Measurements from ENCODE around the gene SYDE2. TPM values are rescaled to one million over a fixed set of nuclear protein-coding genes. Genes with fewer than 3 reads are reported as not detected.
"Not testable (repeated sequence)": the region's sequence is repeated elsewhere in the genome, so short reads cannot be mapped to it uniquely, and the experiment has no call there.

SYDE2 gene
- polyA plus RNA-seq, 1 donor from 2014 or later, result 1.2 TPM

- Mint-ChIP-seq H3K27ac (no peak overlapping the region), H3K9me3 (no peaks in the 10 kb centered on the region), H3K27me3 (peaks cover 7% of the 10 kb centered on the region), H3K4me1 (no peaks in the 10 kb centered on the region), H3K4me3 (peak overlapping the region in 1 of 4 donors; percentile 4), H3K36me3 (peaks cover 3% of the 10 kb centered on the region)
Observed at GRCh38 chr1:85166351-85166750, 34.5 kb downstream of the SYDE2 start.

DNA sequence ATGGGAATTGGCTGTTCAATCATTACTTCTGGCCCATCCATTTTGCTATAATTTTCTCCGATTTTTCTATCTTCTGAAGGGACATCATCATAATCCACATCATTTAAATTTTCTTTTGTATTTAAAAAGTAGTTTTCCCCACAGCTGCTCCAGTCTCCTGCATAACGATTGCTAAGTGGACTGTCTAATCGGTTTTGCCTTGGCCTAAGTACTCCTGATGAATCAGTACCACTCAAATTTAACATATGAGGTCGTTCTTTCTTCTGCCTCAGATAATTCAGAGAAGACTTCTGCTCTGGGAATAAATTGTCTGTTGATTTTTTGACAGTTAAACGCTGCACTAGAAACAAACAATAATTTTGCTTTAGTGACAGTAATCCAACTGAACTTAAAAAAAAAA lies 41.9 kb downstream of the SYDE2 start:
- Mint-ChIP-seq H3K4me3 (no peak overlapping the region), H3K9me3 (no peaks in the 10 kb centered on the region), H3K27ac (peak overlapping the region in 1 of 3 donors; percentile 56), H3K36me3 (peaks cover 5% of the 10 kb centered on the region), H3K27me3 (no peaks in the 10 kb centered on the region), H3K4me1 (no peaks in the 10 kb centered on the region)

GRCh38 chr1:85157436-85157835 lies 43.4 kb downstream of the SYDE2 start:
- Mint-ChIP-seq H3K27me3 (no peaks in the 10 kb centered on the region), H3K9me3 (no peaks in the 10 kb centered on the region), H3K4me3 (no peak overlapping the region), H3K4me1 (no peaks in the 10 kb centered on the region), H3K36me3 (peaks cover 2% of the 10 kb centered on the region), H3K27ac (no peak overlapping the region)

- H3K4me3 Mint-ChIP-seq, result no peak overlapping the region
- no peak overlapping the region for H3K27ac Mint-ChIP-seq
- peaks cover 2% of the 10 kb centered on the region for H3K36me3 Mint-ChIP-seq
- no peaks in the 10 kb centered on the region for H3K4me1 Mint-ChIP-seq
- no peaks in the 10 kb centered on the region for H3K9me3 Mint-ChIP-seq
- H3K27me3 Mint-ChIP-seq, result no peaks in the 10 kb centered on the region
Observed at GRCh38 chr1:85153149-85153891, 47.5 kb downstream of the SYDE2 start.

- Mint-ChIP-seq H3K27me3 (no peaks in the 10 kb centered on the region), H3K9me3 (peaks cover 0 to 2% (median 0%) of the 10 kb centered on the region in 3 donors), H3K4me1 (peaks cover 0 to 3% (median 2%) of the 10 kb centered on the region in 3 donors), H3K36me3 (peaks cover 5% of the 10 kb centered on the region), H3K4me3 (no peak overlapping the region), H3K27ac (no peak overlapping the region)
Observed at GRCh38 chr1:85151446-85151845, 49.4 kb downstream of the SYDE2 start.

- H3K27ac Mint-ChIP-seq, result peak overlapping the region in 2 of 3 donors; percentile 18 to 44
- H3K4me1 Mint-ChIP-seq, result peaks cover 0 to 3% (median 2%) of the 10 kb centered on the region in 3 donors
- peaks cover 0 to 2% (median 0%) of the 10 kb centered on the region in 3 donors for H3K9me3 Mint-ChIP-seq
- H3K27me3 Mint-ChIP-seq, result no peaks in the 10 kb centered on the region
- H3K36me3 Mint-ChIP-seq, result peaks cover 3% of the 10 kb centered on the region
- no peak overlapping the region for H3K4me3 Mint-ChIP-seq
Observed at GRCh38 chr1:85149805-85150204, 51.0 kb downstream of the SYDE2 start.

DNA sequence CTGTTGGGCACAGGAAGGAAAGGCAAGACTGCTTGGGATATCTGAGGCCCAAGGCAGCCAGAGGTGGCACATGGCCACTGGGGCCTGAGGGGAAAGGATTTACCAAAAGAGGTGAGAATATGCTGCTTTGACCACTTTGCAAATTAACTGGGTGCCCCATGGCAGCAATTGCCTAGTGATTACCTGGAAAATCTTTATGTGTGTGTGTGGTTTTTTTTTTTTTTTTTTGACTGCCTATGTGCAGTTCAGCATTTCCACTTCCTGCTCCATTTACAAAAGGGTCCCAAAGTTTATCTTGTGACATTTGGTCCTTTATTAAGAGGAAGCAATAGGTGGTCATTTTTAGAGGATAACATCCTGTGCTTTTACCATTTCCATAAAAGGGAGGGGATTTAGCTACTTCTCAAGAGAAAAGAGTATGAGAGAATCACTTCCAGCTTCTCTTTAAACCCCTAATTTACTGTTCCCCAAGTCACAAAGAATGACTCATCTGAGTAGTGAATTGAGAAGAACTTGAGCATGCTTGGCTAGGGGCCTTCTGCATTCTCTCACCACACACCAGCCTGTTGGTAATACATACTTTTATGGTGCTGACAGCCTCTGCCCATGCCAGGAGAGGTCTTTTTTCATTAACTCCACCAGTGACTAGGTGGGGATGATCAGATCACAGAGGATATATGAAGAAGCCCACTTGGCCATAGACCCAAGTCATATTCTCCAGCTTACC lies 52.1 kb downstream of the SYDE2 start:
- H3K4me1 Mint-ChIP-seq, result peaks cover 0 to 3% (median 2%) of the 10 kb centered on the region in 3 donors
- H3K4me3 Mint-ChIP-seq, result no peak overlapping the region
- H3K27ac Mint-ChIP-seq, result no peak overlapping the region
- H3K9me3 Mint-ChIP-seq, result peaks cover 0 to 2% (median 0%) of the 10 kb centered on the region in 3 donors
- H3K27me3 Mint-ChIP-seq, result no peaks in the 10 kb centered on the region
- peaks cover 3% of the 10 kb centered on the region for H3K36me3 Mint-ChIP-seq

DNA sequence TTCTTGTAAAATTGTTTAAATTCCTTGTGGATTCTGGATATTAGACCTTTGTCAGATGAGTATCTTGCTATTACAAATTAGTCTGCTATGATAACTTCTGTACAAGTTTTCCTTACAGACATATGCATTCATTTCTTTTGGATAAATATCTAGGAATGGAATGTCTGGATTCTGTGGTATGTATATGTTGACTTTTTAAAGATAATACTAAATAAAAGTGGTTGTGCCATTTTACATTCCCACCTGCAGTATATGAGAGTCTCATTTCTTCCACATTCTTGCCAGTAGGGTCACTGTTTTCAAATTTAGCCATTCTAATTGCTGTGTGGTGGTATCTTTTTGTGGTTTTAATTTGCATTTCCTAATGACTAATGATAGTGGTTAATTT lies 53.9 kb downstream of the SYDE2 start:
- Mint-ChIP-seq H3K36me3 (peaks cover 3% of the 10 kb centered on the region), H3K4me1 (peaks cover 0 to 3% (median 2%) of the 10 kb centered on the region in 3 donors), H3K27me3 (peaks cover 1% of the 10 kb centered on the region), H3K4me3 (no peak overlapping the region), H3K9me3 (peaks cover 0 to 2% (median 0%) of the 10 kb centered on the region in 3 donors), H3K27ac (no peak overlapping the region)

DNA sequence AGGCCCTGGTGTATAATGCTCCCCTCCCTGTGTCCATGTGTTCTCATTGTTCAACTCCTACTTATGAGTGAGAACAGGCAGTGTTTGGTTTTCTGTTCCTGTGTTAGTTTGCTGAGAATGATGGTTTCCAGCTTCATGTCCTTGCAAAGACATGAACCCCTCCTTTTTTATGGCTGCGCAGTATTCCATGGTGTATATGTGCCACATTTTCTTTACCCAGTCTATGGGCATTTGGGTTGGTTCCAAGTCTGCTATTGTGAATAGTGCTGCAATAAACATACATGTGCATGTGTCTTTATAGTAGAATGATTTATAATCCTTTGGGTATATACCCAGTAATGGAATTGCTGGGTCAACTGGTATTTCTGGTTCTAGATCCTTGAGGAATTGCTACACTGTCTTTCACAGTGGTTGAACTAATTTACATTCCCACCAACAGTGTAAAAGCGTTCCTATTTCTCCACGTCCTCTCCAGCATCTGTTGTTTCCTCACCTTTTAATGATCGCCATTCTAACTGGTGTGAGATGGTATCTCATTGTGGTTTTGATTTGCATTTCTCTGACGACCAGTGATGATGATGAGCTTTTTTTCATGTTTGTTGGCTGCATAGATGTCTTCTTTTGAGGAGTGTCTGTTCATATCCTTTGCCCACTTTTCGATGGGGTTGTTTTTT lies 54.4 kb downstream of the SYDE2 start:
- not testable (repeated sequence) for H3K9me3 Mint-ChIP-seq, H3K27me3 Mint-ChIP-seq, H3K4me3 Mint-ChIP-seq, H3K27ac Mint-ChIP-seq, H3K36me3 Mint-ChIP-seq, H3K4me1 Mint-ChIP-seq

- Mint-ChIP-seq H3K27ac (no peak overlapping the region), H3K27me3 (peaks cover 3% of the 10 kb centered on the region), H3K4me1 (peaks cover 0 to 3% (median 2%) of the 10 kb centered on the region in 3 donors), H3K4me3 (no peak overlapping the region), H3K9me3 (peaks cover 0 to 3% (median 0%) of the 10 kb centered on the region in 3 donors), H3K36me3 (peaks cover 3% of the 10 kb centered on the region)
Observed at GRCh38 chr1:85144351-85144750, 56.5 kb downstream of the SYDE2 start.

DNA sequence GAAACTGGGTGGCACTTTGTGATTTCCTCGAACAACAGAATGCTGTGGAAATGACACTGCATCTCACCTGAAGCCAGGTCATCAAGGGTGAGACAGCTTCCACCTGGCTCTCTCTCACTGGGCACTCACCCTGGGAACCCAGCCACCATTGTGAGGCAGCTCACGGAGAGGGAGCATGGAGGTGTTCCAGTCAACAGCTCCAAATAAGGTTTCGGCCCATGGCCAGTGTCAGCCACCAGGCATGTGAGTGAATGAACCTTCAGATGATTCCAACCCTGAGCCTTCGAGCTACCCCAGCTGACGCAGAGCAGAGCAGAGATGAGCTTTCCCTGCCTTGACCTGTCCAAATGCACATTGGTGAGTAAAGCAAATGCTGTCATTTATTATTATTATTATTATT lies 58.1 kb downstream of the SYDE2 start:
- peaks cover 3% of the 10 kb centered on the region for H3K36me3 Mint-ChIP-seq
- H3K27ac Mint-ChIP-seq, result no peak overlapping the region
- no peak overlapping the region for H3K4me3 Mint-ChIP-seq
- H3K4me1 Mint-ChIP-seq, result peaks cover 0 to 3% (median 2%) of the 10 kb centered on the region in 3 donors
- peaks cover 5% of the 10 kb centered on the region for H3K27me3 Mint-ChIP-seq
- peaks cover 0 to 3% (median 0%) of the 10 kb centered on the region in 3 donors for H3K9me3 Mint-ChIP-seq

DNA sequence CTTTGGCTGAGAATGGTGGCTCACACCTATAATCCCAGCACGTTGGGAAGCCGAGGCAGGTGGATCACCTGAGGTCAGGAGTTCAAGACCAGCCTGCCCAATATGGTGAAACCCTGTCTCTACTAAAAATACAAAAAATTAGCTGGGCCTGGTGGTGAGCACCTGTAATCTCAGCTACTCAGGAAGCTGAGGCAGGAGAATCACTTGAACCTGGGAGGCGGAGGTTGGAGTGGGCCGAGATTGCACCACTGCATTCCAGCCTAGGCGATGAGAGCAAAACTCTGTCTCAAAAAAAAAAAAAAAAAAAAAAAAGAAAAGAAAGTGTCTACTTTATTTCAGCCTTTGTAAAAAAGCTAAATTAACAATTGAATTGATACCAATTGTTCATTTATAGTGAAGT lies 62.4 kb downstream of the SYDE2 start:
- not testable (repeated sequence) for H3K27ac Mint-ChIP-seq, H3K36me3 Mint-ChIP-seq, H3K4me3 Mint-ChIP-seq, H3K27me3 Mint-ChIP-seq, H3K9me3 Mint-ChIP-seq, H3K4me1 Mint-ChIP-seq

DNA sequence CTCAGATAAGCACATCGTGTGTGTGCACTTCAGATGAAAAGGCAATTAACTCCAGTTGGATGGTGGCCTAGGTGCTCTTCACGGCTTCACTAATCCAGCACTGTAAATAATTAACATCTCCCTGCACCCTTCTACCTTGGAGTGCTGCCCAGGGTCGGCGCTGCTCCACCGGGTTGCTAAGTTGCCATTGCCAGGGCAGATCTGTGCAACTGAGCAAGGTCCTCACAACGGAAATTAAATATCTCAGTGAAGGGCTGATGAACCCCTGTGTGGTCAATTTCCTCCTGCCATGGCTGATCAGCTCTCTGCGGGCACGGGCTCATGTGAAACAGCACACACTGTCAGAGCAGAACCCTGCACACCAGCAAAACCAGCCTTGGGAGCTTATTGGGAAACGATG lies 63.2 kb downstream of the SYDE2 start:
- Mint-ChIP-seq H3K27ac (no peak overlapping the region), H3K4me1 (no peaks in the 10 kb centered on the region), H3K4me3 (no peak overlapping the region), H3K27me3 (peaks cover 6% of the 10 kb centered on the region), H3K36me3 (no peaks in the 10 kb centered on the region), H3K9me3 (peaks cover 0 to 1% (median 0%) of the 10 kb centered on the region in 3 donors)

DNA sequence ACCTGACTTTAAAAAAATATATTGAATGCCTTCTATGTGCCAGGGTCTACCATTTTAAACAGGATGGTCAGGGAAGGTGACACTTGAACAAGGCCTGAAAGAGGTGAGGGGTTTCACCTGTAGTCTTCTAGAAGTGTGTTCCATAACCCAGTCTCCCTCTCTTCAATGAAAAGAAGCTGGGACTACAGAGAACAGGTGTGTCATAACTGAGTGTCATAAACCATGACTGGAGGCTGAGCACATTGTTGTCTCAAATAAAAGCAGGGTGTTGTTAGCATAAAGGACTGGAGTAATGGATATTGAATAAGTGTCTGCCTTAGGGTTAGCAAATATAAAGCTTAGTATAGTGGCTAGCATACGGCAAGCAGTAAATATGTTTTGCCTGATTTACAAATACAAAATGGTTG lies 65.4 kb downstream of the SYDE2 start:
- no peaks in the 10 kb centered on the region for H3K36me3 Mint-ChIP-seq
- H3K27ac Mint-ChIP-seq, result no peak overlapping the region
- H3K4me1 Mint-ChIP-seq, result no peaks in the 10 kb centered on the region
- peaks cover 3% of the 10 kb centered on the region for H3K27me3 Mint-ChIP-seq
- no peaks in the 10 kb centered on the region for H3K9me3 Mint-ChIP-seq
- H3K4me3 Mint-ChIP-seq, result no peak overlapping the region

GRCh38 chr1:85134583-85135391 lies 66.0 kb downstream of the SYDE2 start:
- H3K36me3 Mint-ChIP-seq, result no peaks in the 10 kb centered on the region
- H3K4me3 Mint-ChIP-seq, result no peak overlapping the region
- H3K4me1 Mint-ChIP-seq, result no peaks in the 10 kb centered on the region
- H3K27ac Mint-ChIP-seq, result no peak overlapping the region
- H3K27me3 Mint-ChIP-seq, result peaks cover 3% of the 10 kb centered on the region
- H3K9me3 Mint-ChIP-seq, result no peaks in the 10 kb centered on the region
